ENCODE measurements around the gene CYTH3. TPM values are rescaled to one million over a fixed set of nuclear protein-coding genes. Genes with fewer than 3 reads are reported as not detected.
A peak's percentile ranks its signal among the peaks of the same experiment; 100 is the strongest.
"Not testable (repeated sequence)": the region's sequence is repeated elsewhere in the genome, so short reads cannot be mapped to it uniquely, and the experiment has no call there.

The CYTH3 gene
- polyA plus RNA-seq, 2 of the 4 experiments (the other 2 are of a cell fraction) = 18.6 to 24.2 TPM

DNA sequence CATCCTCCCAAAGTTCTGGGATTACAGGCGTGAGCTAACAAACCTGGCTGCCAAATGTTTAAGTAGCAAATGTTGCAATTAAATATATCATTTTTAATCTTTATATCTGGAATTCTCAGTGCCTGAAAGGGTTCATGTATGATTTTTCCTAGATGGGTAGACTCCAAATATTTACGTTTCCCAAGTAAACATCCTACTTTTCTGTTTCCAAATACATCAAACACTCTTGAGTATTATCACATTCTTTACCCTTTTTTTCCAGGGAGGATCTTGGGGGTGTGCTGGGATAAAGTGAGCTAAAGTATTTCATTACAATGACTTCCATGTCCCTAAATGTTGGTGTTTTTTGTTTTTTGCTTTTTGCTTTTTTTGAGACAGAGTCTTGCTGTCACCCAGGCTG lies 32.9 kb upstream of the CYTH3 start (continued):
- TF ChIP-seq FOSL2 (IDR thresholded peaks at IDR 0.05) = no peak
- peak; percentile 52 for TF ChIP-seq FOSL2 (CRISPR knock-in tag; IDR thresholded peaks at IDR 0.05)
- TF ChIP-seq, protein P1, sequence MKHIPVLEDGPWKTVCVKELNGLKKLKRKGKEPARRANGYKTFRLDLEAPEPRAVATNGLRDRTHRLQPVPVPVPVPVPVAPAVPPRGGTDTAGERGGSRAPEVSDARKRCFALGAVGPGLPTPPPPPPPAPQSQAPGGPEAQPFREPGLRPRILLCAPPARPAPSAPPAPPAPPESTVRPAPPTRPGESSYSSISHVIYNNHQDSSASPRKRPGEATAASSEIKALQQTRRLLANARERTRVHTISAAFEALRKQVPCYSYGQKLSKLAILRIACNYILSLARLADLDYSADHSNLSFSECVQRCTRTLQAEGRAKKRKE (CRISPR knock-in tag; IDR thresholded peaks at IDR 0.05; ENCODE audit: low read depth) = no peak
- no peak for TF ChIP-seq NR3C1 (IDR thresholded peaks at IDR 0.05)
- TF ChIP-seq HDAC2 (IDR thresholded peaks at IDR 0.05) = no peak
- TF ChIP-seq NPAS2 (CRISPR knock-in tag; IDR thresholded peaks at IDR 0.05; ENCODE audit: borderline replicate concordance) = no peak
- TF ChIP-seq EHF (CRISPR knock-in tag; IDR thresholded peaks at IDR 0.05) = no peak
- TF ChIP-seq ZSCAN20 (CRISPR knock-in tag; IDR thresholded peaks at IDR 0.05) = no peak
- no peak for TF ChIP-seq HOXB5 (CRISPR knock-in tag; IDR thresholded peaks at IDR 0.05)
- TF ChIP-seq JUNB (IDR thresholded peaks at IDR 0.05) = peak; percentile 53; the same call in 1 of the 2 replicates
- TF ChIP-seq RAD21 (conservative IDR thresholded peaks at IDR 0.05 in 1 of 2, IDR thresholded peaks at IDR 0.05 in 1 of 2) = 0 out of 5 replicates have a peak, but pooled peaks of 1 of the 2 experiments have one; percentile 20
- TF ChIP-seq HOXA7 (CRISPR knock-in tag; IDR thresholded peaks at IDR 0.05) = no peak

GRCh38 chr7:6301446-6301845 lies 29.0 kb upstream of the CYTH3 start:
- CTCF ChIA-PET; H3K4me3 ChIP-seq; ATAC-seq; H3K9me3 ChIP-seq; H3K4me2 ChIP-seq; FAIRE-seq; POLR2A ChIA-PET; DNase-seq (ENCODE audit: low read depth in 1 of 2, low spot score in 1 of 2): not testable (repeated sequence)
- Histone ChIP-seq H3K27ac (peak overlapping the region in 1 of 2 experiments; percentile 21; a peak in 1 of 6 replicates), H3K4me1 (peaks cover 34% of the 10 kb centered on the region)
- 89% methylated on average over 4 of the region's 4 CpGs for WGBS (ENCODE audit: missing lambda C conversion rate)

DNA sequence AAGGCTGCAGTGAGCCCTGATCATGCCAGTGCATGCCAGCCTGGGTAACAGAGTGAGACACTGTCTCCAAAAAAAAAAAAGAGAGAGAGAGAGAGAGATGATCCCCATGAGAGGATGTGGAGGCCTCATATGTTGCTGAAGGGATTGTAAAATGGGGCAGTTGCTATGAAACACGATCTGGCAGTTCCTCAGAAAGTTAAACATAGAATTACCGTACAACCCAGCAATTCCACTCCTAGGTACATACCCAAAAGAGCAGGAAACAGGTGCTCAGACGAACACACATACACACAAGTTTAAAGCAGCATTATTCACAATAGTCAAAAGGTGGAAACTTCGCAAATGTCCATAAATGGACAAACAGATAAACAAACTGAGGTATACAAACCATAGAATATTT lies 27.4 kb upstream of the CYTH3 start:
- CTCF ChIA-PET = interaction anchor here (0.6 to 1.3 kb wide), 2 partner anchors 14 to 303 kb away, joined by 3 to 4 read pairs; no protein-coding TSS in a partner anchor
- no peak for FAIRE-seq

GRCh38 chr7:6294839-6295238 lies 22.4 kb upstream of the CYTH3 start:
- FAIRE-seq (no peak), ATAC-seq (peak; percentile 54 to 65), DNase-seq (ENCODE audit: low read depth in 1 of 2, low spot score in 1 of 2) (peak in 1 of 2 experiments; percentile 24)
- Histone ChIP-seq H3K4me3 (no peak overlapping the region), H3K4me1 (peaks cover 17% of the 10 kb centered on the region), H3K4me2 (peak overlapping the region; percentile 31), H3K27ac (peak overlapping the region; percentile 56 to 61; a peak in 5 of 6 replicates), H3K9me3 (no peaks in the 10 kb centered on the region)
- TF ChIP-seq GATA3 (IDR thresholded peaks at IDR 0.05; ENCODE audit: borderline replicate concordance) (no peak), CTCF (IDR thresholded peaks at IDR 0.05) (no peak), EHF (CRISPR knock-in tag; IDR thresholded peaks at IDR 0.05) (no peak), POLR2A (IDR thresholded peaks at IDR 0.05; ENCODE audit: low read length) (no peak), NR3C1 (IDR thresholded peaks at IDR 0.05) (no peak)
- CTCF ChIA-PET = interaction anchor here (1.4 kb wide), 2 partner anchors 25 to 29 kb away, joined by 3 read pairs; no protein-coding TSS in a partner anchor
- WGBS (ENCODE audit: missing lambda C conversion rate) = 32% methylated on average over 6 of the region's 6 CpGs
- POLR2A ChIA-PET = no interaction called here

More for the DNA sequence above, 27.4 kb upstream of the CYTH3 start:
- H3K4me3 ChIP-seq = no peak overlapping the region
- H3K27ac ChIP-seq = peak overlapping the region in 1 of 2 experiments; percentile 20; a peak in 1 of 6 replicates
- no peak for ATAC-seq
- TF ChIP-seq, protein P1 (CRISPR knock-in tag; IDR thresholded peaks at IDR 0.05; ENCODE audit: low read depth) = no peak
- POLR2A ChIA-PET = no interaction called here
- H3K4me2 ChIP-seq = no peak overlapping the region
- H3K9me3 ChIP-seq = no peaks in the 10 kb centered on the region
- H3K4me1 ChIP-seq = peaks cover 24% of the 10 kb centered on the region
- 78% methylated on average over 4 of the region's 4 CpGs for WGBS (ENCODE audit: missing lambda C conversion rate)
- DNase-seq (ENCODE audit: low read depth in 1 of 2, low spot score in 1 of 2) = no peak

Data from A549 (cell line).